GM12874 (cell line): ENCODE results near the gene ADRA2A.

ENCODE experiments used
- TF ChIP-seq, protein P1 (sequence below): IDR thresholded peaks from 2 replicates; pipeline ENCODE4 v1.5.1; 2011; ENCODE audit warnings: low read depth, mild to moderate bottlenecking, control low read depth, low read length, moderate library complexity; ENCODE audit not compliant: insufficient read depth

The ADRA2A gene

DNA sequence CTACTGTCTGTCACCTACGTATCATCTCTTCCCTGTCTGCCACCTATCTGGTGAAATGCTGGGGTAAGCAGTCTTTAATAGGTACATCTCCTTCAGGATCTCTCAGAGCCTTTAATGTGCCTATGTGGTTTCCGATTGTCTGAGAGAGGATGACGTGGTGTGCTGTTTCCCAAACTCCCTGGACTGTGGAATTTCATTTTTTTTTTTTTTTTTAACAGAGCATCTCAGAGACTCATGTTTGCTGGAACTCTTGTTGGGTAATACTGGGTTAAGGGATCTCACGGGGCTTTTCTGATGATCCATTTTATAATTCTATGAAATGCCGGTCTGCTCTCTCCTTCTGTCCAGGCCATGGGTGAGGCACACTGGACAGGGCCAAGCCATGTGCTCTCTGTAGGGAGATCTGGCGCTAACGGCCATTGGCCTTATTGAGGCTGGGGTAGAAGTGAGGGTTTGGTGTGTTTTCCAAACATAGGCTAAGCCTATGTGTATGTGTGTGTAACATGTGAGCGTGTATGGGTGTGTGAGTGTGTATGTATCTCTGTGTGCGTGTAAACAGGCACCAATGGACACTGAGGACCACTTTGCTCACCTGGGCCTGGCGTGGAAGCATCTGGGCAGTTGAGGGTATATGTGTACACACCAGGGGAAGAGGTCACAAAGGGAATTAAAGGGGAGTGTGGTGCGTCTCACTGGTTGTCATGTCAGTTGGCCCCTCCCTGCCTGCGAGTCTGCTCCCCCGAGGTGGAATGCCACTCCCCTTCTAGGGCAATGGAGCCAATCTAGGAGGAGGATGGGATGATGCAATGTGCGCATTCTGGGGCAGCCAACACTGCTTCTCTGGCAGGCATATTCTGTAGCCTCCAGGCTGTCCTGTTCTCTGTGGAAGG lies 7.8 kb downstream of the ADRA2A start:
- TF ChIP-seq, protein P1, sequence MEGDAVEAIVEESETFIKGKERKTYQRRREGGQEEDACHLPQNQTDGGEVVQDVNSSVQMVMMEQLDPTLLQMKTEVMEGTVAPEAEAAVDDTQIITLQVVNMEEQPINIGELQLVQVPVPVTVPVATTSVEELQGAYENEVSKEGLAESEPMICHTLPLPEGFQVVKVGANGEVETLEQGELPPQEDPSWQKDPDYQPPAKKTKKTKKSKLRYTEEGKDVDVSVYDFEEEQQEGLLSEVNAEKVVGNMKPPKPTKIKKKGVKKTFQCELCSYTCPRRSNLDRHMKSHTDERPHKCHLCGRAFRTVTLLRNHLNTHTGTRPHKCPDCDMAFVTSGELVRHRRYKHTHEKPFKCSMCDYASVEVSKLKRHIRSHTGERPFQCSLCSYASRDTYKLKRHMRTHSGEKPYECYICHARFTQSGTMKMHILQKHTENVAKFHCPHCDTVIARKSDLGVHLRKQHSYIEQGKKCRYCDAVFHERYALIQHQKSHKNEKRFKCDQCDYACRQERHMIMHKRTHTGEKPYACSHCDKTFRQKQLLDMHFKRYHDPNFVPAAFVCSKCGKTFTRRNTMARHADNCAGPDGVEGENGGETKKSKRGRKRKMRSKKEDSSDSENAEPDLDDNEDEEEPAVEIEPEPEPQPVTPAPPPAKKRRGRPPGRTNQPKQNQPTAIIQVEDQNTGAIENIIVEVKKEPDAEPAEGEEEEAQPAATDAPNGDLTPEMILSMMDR: no peak

GRCh38 chr10:111085690-111086353 lies 9.0 kb downstream of the ADRA2A start:
- TF ChIP-seq, protein P1: no peak

DNA sequence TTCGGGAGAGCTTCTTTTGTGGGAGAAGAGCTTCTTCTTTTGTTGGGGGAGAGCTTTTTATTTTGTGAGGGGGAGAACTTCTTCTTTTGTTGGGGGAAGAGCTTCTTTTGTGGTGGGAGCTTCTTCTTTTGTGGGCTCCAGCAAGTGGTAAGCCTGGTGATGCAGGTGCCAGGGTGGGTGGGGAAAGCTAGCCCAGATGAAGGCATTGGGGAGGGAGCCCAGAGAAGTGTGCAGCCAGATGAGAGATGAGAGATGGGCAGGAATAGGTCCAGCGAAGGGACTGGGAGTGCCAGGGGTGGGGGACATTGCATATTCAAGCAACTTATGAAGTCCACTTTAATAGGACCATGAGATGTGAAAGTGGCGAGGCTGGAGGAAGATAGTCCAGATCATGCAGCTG lies 9.7 kb downstream of the ADRA2A start:
- TF ChIP-seq, protein P1: no peak

GRCh38 chr10:111087331-111087756 lies 10.5 kb downstream of the ADRA2A start:
- TF ChIP-seq, protein P1: no peak

DNA sequence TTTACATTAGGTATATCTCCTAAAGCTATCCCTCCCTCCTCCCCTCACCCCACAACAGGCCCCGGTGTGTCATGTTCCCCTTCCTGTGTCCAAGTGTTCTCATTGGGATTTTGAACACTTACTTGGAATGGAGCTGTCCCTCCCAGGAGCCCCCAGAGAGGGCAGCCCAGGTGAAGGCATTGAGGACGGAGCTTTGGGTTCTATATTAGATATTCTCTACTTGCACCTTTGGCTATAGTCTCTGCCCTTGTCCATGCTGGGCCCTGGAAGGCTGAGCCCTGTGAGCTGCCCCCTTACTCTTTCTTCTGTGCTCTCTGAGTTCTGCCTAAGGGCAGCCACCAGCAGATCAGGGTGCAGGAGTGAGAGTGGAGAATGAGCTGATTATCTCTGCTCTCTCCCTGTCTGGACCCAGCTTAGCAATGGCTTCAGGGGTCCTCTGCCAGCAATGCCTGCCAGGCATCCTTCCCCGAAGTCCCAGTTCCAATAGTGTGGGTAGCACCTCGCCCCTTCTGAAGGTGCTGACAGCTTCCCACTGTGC lies 11.2 kb downstream of the ADRA2A start:
- TF ChIP-seq, protein P1: no peak

DNA sequence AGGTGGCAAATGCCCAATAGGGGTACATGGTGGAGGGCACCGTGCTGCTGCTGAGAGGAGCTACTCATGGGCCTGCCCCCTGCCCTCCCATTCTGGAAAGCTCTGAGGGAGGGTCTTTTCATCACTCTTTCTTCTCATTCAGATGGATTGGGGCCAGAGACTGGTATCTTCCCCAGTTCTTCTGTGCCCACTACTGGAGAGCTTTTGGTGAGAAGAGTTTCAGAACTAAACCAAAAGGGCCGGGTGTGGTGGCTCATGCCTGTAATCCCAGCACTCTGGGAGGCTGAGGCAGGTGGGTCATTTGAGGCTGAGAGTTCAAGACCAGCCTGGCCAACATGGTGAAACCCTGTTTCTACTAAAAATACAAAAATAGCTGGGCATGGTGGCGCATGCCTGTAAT lies 12.5 kb downstream of the ADRA2A start:
- TF ChIP-seq, protein P1: no peak

DNA sequence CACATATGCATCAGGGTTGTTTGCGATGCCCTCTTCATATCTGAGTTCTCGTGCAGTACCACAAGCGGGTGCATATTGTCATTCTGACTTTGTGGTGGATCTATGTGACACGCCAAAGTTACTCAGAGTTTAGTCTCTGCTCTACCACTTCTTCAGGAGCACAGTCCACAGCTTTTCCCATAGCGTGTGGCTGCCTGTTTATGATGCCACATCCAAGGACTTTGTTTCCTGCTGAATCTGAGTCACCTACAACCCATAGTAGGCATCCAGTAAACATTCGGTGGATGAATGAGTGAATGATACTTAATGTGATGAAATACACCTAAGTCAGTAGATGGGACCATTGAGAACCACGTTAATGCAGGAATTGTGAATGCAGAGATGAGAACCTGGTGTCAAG lies 15.0 kb downstream of the ADRA2A start:
- TF ChIP-seq, protein P1: no peak
